Neuron (in vitro differentiated cells): ENCODE results near the gene TNNT2.

Source experiments
- H2AFZ ChIP-seq: one replicate; pipeline ENCODE4 v1.6.1; 2013; ENCODE audit warnings: low read depth, mild to moderate bottlenecking, inconsistent platforms, low read length, moderate library complexity
- H3K27me3 ChIP-seq: one replicate; pipeline ENCODE4 v1.6.1; 2013; ENCODE audit warnings: low read length; ENCODE audit not compliant: insufficient read depth
- H3K36me3 ChIP-seq: one replicate; pipeline ENCODE4 v1.6.1; 2013; ENCODE audit warnings: low read length; ENCODE audit not compliant: insufficient read depth
- H3K4me1 ChIP-seq: one replicate; pipeline ENCODE4 v1.6.1; 2013; ENCODE audit warnings: low read length; ENCODE audit not compliant: insufficient read depth
- H3K4me3 ChIP-seq: 2 replicates; pipeline ENCODE4 v1.5.1; 2013; ENCODE audit warnings: mild to moderate bottlenecking, low read length, moderate library complexity
- H3K9me3 ChIP-seq: one replicate; pipeline ENCODE4 v1.6.1; 2013; ENCODE audit warnings: low read length

The TNNT2 gene

DNA sequence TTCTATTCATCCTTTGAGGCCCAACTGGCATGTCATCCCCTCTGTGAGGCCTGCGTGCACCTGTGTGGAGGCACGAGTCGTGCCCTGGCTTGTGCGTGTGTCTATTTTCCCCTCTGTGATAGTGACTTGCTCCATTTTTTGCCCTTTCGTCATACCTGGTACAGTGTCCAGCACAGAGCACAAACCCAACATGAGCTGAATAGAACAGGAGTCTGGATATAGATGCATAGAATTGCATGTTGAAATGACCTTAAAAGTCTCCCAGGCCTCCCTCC, 32.5 kb downstream of the TNNT2 start:
- Histone ChIP-seq H3K27me3 (peaks cover 3% of the 10 kb centered on the region), H3K4me3 (no peak overlapping the region), H3K4me1 (no peaks in the 10 kb centered on the region), H3K36me3 (no peaks in the 10 kb centered on the region), H2AFZ (no peak overlapping the region), H3K9me3 (no peaks in the 10 kb centered on the region)

DNA sequence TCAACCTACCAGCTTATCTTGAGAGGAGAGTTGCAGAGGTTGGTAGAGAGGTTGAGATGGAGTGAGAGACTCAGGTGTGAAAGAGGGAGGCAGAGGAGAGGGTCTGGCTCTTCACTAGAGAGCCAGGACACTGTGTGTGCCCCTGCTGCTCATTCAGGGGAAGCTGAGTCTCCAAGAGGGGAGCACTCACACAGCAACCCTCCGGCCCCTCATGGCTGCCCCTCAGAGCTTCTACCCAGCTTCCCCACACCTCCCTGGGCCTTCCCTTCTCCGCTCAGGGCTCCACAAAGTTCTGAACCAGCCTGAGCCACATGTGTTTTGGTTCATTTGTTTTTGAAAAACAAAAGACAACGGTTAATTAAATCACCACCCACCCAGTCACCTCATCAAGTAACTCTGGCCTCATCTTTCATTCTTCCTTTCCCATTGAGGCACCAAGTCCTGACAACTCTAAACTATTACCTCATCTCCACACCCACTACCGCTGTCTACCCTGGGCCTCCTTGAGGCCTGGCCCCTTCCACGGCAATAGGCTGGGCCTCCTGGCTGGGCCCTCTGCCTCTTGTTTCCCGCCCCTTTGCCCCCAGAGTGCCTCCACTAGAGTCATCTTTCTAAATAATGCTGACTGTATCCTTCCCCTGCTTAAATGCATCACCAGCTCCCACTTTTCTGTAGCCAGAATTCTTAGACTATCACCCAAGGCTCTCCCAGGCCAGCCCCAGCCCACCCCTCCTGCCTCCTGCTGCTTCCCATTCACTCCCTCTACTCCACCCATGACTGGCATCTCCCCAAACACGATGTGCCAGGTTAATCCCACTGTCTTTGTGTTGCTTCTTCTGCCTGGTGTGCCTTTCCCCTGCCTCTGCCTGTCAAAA, 33.0 kb downstream of the TNNT2 start:
- Histone ChIP-seq H3K36me3 (no peaks in the 10 kb centered on the region), H3K27me3 (peaks cover 3% of the 10 kb centered on the region), H3K9me3 (no peaks in the 10 kb centered on the region), H3K4me1 (no peaks in the 10 kb centered on the region), H3K4me3 (no peak overlapping the region), H2AFZ (no peak overlapping the region)

DNA sequence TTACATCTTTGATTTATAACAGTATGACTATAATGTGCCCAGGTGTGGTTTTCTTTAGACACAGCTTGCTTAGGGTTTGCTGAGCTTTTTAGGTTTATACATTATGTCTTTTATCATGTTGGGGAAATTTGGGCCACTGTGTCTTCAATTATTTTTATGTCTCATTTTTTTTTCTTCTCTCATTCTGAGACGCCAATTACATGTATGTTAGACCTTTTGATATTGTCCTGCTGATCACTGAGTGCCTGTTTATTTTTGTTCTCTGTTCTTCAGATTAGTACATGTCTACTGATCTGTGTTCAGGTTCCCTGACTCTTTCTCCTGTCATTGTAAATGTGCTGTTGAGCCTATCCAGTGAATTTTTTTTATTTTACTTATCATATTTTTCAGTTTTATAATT, 36.1 kb downstream of the TNNT2 start:
- no peaks in the 10 kb centered on the region for H3K4me1 ChIP-seq
- peaks cover 3% of the 10 kb centered on the region for H3K27me3 ChIP-seq
- H3K4me3 ChIP-seq, result no peak overlapping the region
- no peak overlapping the region for H2AFZ ChIP-seq
- H3K36me3 ChIP-seq, result no peaks in the 10 kb centered on the region
- no peaks in the 10 kb centered on the region for H3K9me3 ChIP-seq

DNA sequence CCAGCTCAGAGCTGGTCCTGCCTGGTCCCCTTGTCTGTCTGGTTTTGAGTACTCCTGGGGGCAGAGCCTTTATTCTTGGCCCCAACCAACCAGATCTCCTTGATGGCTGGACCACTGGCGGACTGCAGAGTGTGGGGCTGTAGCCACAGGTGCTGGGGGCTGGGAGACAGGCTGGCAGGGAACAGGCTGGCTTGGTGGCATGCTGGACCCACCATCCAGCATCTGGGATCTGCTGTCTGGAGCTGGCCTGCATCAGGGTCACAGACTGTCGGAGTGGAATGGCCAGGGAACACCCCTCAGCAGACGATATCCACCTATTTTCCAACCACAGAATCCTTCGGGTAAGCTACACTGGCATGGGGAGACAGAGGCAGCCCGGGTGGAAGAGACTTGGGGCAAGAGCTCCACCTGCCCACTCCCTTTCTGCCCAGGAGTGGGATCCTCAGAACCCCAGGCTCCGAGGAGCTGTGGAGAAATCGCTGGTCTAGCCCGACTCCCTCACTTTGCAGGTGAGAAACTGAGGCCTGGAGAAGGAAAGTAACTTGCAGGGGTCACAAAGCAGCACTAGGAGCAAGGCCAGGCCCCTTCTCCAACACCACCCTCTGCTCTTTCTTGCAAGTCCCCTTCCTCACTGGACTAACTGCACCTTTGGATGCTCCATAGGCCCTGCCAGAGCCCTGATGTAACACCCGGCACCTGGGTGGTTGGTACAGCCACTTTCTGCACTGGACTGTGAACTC, 40.6 kb downstream of the TNNT2 start:
- Histone ChIP-seq H3K36me3 (no peaks in the 10 kb centered on the region), H3K27me3 (no peaks in the 10 kb centered on the region), H3K4me3 (no peak overlapping the region), H3K4me1 (no peaks in the 10 kb centered on the region), H2AFZ (no peak overlapping the region), H3K9me3 (no peaks in the 10 kb centered on the region)

DNA sequence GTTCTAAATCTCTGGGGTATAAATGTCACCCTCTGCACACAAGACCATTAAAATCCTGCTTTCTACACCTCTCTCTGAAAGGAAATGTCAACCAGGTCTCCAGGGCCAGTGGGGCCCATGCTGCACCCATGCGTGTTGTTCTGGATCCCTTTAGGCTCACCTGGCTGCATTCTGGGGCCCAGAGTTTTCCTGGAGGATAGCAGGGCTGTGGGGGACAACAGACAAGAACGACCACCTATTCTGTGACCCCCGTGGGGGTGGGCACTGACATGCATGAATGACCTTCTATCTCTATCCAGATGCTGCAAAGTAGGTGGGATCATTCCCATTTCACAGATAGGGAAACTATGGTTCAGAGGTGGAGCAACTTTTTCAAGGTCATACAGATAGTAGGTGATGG, 41.6 kb downstream of the TNNT2 start:
- no peak overlapping the region for H2AFZ ChIP-seq
- H3K27me3 ChIP-seq, result no peaks in the 10 kb centered on the region
- H3K4me1 ChIP-seq, result no peaks in the 10 kb centered on the region
- no peaks in the 10 kb centered on the region for H3K9me3 ChIP-seq
- H3K36me3 ChIP-seq, result no peaks in the 10 kb centered on the region
- no peak overlapping the region for H3K4me3 ChIP-seq

DNA sequence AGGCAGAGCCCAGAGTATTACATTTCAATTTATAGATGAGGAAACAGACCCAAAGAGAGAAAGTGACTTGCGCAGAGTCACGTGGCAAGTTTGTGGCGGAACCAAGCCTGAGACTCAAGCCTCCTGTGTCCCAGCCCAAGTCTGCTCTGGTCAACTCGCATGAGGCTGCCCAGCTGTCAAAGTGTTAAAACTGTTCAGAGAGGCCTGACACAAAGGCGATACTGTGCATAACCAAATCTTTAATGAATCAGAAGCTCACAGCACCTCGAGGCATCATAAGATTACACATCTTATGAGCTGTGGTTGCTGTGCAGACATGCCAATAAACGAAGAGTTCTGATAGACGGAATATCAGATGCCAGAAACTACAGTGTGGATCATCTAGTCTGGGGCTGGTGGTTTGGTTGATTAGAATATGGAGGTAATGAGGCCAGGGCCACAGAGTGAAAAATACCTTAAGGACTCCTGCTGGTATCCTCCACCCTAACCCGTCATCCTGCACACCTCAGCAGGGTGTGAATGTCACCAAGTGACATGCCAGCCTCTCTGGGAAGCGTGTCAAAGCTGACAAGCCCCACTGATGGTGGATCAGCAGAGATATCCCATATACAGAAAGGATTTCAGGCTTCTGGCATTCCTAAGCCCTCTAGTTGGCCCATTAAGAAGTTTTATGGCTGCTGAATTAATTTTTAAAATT, 42.2 kb downstream of the TNNT2 start:
- Histone ChIP-seq H3K4me3 (no peak overlapping the region), H3K9me3 (no peaks in the 10 kb centered on the region), H3K4me1 (no peaks in the 10 kb centered on the region), H3K27me3 (peaks cover 1% of the 10 kb centered on the region), H2AFZ (no peak overlapping the region), H3K36me3 (no peaks in the 10 kb centered on the region)

DNA sequence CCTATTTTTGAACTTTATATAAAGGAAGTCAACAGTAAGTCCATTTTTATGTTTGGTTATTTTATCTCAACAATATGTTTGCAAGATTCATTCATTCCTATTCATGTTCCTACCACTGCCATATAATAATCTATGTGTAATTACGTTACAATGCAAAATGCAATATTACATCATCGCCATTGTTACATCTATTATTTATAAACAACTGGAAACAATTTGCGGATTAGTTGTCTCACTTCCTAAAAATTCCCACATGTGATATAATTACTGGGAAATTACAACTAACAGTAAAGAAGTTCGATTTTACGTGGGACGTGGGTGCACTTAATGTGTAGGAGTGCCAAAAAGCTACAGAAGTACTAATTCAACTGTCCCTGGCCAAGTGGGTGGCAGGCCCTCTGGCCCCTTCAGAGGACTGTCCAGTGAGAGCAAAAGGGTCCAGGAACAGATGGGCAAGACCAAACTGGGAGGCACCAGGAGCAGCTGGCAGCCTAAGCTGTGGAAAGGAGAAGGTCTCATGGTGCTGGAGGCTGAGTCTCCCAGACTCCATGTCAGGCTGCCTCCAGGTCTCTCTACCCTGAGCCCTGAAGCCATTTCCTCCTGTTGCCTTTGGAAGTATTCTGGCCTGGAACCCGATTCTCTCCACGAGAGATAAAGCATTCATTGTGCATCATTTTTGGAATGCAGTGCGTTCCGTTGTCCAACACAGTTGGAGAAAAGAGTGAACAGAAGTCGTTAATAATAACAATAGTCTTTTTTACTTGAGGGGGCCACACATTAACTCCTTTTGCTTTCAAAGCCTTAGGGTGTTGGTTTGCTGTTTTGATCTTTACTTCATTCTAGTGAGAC, 42.9 kb downstream of the TNNT2 start:
- Histone ChIP-seq H3K4me3 (no peak overlapping the region), H3K27me3 (peaks cover 3% of the 10 kb centered on the region), H3K9me3 (no peaks in the 10 kb centered on the region), H3K36me3 (no peaks in the 10 kb centered on the region), H3K4me1 (no peaks in the 10 kb centered on the region), H2AFZ (no peak overlapping the region)

DNA sequence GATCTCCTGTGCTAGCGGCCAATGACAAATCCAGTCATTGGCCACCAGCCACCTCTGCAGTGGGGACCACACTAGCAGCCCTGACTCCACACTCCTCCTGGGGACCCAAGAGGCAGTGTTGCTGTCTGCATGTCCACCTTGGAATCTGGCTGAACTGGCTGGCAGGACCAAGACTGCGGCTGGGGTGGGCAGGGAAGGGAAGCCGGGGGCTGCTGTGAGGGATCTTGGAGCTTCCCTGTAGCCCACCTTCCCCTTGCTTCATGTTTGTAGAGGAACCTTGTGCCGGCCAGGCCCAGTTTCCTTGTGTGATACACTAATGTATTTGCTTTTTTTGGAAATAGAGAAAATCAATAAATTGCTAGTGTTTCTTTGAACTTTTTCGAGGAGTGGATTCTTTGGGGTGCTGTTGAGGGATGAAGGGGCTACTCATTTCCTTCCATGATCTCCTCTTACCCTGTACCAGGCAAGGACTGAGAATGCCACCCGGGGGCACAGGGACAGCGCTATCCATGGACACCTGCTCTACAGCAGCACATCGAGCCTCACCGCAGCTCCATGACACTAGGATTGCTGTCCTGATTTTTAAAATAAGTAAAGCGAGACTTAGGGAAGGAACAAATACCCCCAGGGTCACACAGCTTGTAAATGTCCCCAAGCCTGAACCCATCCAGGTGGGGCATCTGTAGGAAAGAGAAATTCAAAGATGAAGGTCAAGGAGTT, 44.7 kb downstream of the TNNT2 start:
- Histone ChIP-seq H3K4me1 (no peaks in the 10 kb centered on the region), H3K27me3 (peaks cover 3% of the 10 kb centered on the region)

DNA sequence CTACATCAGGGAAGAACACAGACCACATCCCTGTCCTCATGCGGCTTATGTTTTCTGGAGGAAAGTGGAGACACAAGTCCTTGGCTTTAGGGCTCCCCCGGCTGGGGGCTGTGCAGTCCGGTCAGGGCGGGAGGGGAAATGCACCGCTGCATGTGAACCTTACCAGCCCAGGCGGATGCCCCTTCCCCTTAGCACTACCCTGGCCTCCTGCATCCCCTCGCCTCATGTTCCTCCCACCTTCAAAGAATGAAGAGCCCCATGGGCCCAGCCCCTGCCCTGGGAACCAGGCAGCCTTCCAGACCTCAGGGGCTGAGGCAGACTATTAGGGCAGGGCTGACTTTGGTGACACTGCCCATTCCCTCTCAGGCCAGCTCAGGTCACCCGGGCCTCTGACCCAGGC, 45.5 kb downstream of the TNNT2 start:
- Histone ChIP-seq H3K27me3 (peaks cover 3% of the 10 kb centered on the region), H3K4me1 (no peaks in the 10 kb centered on the region), H3K4me3 (no peak overlapping the region), H3K36me3 (no peaks in the 10 kb centered on the region), H2AFZ (no peak overlapping the region), H3K9me3 (no peaks in the 10 kb centered on the region)

More for the DNA sequence above, 44.7 kb downstream of the TNNT2 start:
- H3K9me3 ChIP-seq, result no peaks in the 10 kb centered on the region
- H3K36me3 ChIP-seq, result no peaks in the 10 kb centered on the region
- no peak overlapping the region for H2AFZ ChIP-seq
- no peak overlapping the region for H3K4me3 ChIP-seq

DNA sequence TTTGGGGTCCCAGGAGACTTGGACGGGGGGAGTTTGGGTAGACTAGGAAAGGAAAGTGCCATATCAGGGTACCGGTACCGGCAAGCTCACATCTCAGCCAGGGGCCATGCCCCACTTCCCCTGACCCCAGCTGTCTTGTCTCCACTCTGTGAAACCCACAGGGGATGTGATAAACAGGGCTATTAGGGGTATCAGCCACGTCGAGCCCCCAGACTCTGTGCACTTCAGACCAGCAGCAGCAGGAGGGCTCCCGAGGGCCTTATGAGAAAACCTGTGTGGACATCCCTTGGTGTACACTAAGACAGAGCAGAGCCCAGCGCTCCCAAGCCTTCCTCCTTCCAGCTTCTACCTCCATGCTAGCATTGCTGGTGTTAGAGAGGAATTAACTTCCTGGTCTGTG, 46.3 kb downstream of the TNNT2 start:
- Histone ChIP-seq H3K27me3 (peaks cover 3% of the 10 kb centered on the region), H2AFZ (no peak overlapping the region), H3K36me3 (no peaks in the 10 kb centered on the region), H3K4me3 (no peak overlapping the region), H3K4me1 (no peaks in the 10 kb centered on the region), H3K9me3 (no peaks in the 10 kb centered on the region)

DNA sequence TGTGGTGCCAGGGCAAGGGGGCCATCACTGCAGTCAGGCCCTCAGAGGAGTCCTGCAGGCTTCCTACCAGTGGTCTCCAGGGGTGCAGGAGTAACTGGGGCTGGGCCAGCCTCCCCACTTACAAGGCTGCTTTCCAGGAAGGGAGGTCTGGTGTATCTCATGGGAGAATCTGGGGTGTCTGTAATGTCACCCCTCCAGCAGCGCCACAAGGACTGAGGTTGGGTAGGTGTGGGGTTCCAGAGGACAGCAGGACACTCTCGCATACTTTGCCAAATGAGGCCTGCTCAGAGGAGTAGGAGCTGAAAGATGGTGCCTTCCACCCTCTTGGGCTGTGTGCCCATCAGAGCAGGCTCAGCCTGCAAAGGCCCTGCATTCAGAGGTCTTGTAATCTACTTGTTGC, 46.9 kb downstream of the TNNT2 start:
- Histone ChIP-seq H3K4me1 (no peaks in the 10 kb centered on the region), H2AFZ (no peak overlapping the region)

DNA sequence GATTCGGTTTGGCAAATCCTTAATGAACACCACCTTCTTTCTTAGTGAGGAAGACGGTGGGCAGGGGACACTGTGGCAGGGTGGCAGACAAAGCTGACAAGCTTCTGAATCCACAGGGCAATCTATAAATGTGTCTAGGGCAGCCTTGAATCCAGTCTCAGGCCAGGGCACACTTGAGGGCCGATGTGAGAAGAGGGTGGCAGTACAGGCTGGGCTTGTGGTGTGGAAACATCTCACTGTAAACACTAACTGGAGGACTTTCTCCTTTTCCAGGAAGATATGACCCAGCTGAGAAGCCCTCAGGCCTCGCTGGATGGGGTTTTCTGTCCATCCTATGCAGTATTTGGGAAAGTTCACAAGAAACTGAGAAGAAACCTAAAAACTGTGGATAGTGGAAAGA, 47.7 kb downstream of the TNNT2 start:
- no peak overlapping the region for H3K4me3 ChIP-seq
- H3K9me3 ChIP-seq, result no peaks in the 10 kb centered on the region
- H3K27me3 ChIP-seq, result peaks cover 3% of the 10 kb centered on the region
- no peak overlapping the region for H2AFZ ChIP-seq
- no peaks in the 10 kb centered on the region for H3K4me1 ChIP-seq
- no peaks in the 10 kb centered on the region for H3K36me3 ChIP-seq

More for the DNA sequence above, 46.9 kb downstream of the TNNT2 start:
- no peaks in the 10 kb centered on the region for H3K36me3 ChIP-seq
- no peaks in the 10 kb centered on the region for H3K9me3 ChIP-seq
- peaks cover 3% of the 10 kb centered on the region for H3K27me3 ChIP-seq
- H3K4me3 ChIP-seq, result no peak overlapping the region
